Bone marrow (tissue), 2 donors: ENCODE measurements around the gene CDHR3.

ENCODE experiments used
- DNase-seq, 2 donors: peaks; one replicate each; lab custom pipeline; 2025; lab: John Stamatoyannopoulos, UW

CDHR3 gene

DNA sequence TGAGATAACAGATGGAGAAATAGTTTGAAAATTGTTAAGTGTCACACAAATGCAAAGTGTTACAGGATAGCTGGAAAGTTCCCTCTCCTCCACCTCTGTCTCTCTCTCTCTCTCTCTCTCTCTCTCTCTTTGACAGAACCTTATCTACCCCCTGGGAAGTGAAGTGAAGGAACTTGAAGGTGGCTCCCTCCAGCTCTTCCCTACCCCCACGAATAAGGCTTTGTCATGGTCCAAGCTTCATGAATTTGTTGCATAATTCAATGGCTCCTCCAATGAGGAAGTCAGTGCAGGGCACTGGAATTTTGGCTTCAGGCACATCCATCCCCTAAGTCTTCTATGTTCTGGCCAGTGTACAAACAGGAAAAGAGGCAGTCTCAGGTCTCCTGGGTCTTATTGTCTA lies 66.4 kb downstream of the CDHR3 start:
- DNase-seq, result no peak

- no peak for DNase-seq
These were observed 66.9 kb downstream of the CDHR3 start for GRCh38 chr7:106029941-106030340.

DNA sequence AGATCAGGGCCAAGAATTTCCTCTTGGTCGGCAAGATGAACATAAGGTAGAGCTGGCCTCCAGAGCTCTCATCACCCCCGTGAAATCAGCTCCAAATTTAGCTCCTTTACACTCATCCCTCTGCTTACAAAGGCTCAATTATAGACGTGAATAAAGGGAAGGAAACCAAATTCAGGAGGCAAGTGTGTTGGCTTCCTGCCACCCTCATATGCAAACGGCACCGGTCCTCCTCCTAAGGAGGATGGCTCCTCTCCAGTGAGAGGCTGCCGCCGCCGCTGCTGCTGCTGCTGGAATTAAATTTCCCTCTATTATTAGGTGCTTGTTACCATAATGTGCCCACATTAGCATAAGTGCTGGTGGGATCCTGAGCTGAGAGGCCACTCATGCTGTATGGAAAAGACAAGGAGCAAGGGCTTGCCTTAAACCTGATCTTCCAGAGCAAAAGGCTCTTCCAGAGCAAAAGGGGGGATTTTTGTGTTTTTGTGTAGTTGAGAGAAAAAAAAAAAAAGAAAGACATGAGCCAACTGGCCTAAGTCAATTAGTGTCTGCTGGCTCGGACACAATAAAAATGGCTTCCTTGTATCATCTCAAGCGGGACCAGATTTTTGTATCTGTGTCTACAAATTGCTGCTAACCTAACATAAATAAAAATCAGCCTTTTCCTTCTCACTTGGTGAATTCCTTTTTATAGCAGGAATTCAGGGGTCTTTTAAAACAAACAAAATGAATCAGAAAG lies 68.4 kb downstream of the CDHR3 start:
- peak in 1 of 2 donors; percentile 69 for DNase-seq

- DNase-seq, result no peak
These were observed 69.2 kb downstream of the CDHR3 start for GRCh38 chr7:106032295-106032694.

GRCh38 chr7:106033735-106034134 lies 70.7 kb downstream of the CDHR3 start:
- DNase-seq, result no peak

DNA sequence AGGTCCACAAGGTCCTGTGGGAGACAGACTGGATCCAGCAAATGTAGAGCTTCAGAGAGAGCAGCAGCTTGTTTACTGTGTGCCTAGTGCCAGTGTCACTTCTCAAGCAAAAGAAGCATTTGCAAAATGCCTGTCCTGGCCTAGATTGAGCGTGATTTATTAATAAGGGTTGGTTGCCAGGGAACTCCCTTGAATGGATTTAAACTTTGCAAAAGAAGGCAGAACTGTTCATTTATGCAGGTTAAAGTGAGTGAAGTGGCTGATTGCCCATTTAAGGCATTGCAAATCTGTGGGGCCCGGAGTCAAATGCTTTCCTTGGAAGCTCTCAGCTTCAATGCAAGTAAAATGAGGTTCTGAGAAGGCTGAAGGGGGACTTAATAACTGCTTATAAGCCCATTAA lies 71.3 kb downstream of the CDHR3 start:
- DNase-seq, result no peak

GRCh38 chr7:106035568-106035967 lies 72.5 kb downstream of the CDHR3 start:
- no peak for DNase-seq

DNA sequence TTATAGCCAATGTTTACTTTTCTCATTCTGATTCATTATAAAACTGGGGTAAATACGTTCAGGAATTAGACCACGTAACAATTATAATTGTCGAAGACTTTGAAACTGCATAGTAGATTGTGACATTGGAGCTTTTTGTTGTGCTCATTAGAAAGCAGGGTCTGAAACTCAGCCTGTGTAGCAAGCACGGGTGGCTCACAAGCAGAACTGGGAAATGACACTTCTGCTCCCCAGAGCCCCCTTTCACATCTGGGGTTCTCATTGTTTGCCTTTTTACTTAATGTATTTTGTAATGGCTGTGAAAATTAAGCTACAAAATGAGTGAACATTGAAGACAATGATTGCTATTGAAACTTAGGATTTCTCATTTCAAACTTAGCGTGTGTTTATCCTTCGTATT lies 72.9 kb downstream of the CDHR3 start:
- no peak for DNase-seq

- DNase-seq, result no peak
These were observed 74.6 kb downstream of the CDHR3 start for GRCh38 chr7:106037489-106038176.

DNA sequence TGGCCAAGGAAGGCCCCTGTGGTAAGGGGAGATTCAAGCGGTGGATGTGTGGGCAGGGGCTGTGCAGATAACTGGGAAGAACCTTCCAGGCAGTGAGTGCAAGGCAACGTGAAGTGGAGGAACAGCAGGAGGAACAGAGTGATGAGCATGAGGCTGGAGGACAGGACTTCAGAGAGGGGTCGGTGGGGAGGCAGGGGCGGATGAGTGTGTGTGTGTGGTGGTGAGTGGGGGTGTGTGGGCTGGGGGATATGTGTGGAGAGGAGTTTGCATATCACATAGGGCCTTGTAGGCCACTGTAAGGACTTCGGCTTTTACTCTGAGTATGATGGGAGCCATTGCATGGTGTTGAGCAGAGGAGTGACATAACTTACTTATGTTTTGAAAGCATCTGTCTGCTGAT lies 75.2 kb downstream of the CDHR3 start:
- no peak for DNase-seq

- DNase-seq, result no peak
These were observed 75.9 kb downstream of the CDHR3 start for GRCh38 chr7:106038916-106039315.

- DNase-seq, result no peak
These were observed 76.5 kb downstream of the CDHR3 start for GRCh38 chr7:106039486-106040060.

DNA sequence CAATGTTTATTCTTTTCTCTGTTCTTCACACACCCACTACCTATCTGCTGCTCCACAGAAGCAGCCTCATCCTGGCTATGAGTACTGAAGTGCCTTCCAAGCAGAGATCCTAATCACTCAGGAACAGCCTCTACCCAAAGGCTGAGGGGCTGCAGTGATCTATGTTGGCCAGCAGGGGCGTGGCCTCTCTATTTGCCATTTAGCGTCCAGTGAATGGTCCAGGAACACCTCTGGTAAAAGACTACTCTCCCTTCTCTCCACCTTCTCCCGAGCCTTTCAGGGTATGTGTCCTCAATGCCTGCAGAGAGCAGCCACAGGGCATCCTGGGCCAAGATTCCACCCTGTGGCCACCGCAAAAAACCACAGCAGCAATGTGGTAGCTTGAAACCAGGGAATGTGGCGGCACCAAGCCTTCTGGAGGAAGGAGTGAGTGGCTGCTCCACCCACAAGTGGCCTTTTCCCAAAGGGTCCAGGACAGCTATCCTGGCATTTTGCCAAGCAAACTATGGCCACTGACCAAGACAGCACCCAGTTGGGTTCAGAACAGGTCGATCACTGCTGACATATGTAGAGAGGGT lies 78.2 kb downstream of the CDHR3 start:
- peak in 1 of 2 donors; percentile 9 for DNase-seq

- no peak for DNase-seq
These were observed 79.1 kb downstream of the CDHR3 start for GRCh38 chr7:106042196-106042611.

DNA sequence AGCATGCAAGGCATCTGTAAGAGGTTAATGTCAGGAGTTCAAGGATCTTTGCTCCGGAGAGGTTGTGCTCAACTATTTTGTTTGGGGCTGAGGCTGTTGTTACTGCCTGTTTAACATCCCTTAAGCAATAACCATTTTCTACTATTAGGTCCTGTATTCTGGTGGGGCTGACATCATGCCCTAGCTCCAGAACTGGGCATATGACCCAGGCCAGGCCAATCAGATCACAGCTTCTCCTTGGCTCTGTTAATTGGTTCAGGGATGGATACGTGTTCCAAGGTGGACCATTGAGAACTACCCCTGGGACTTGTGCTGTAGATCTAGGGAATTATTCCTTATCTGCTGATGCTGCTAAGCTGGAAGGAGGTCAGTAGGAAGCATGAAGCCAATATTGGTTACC lies 82.1 kb downstream of the CDHR3 start:
- no peak for DNase-seq

- no peak for DNase-seq
These were observed 82.5 kb downstream of the CDHR3 start for GRCh38 chr7:106045586-106045985.

GRCh38 chr7:106047184-106047583 lies 84.1 kb downstream of the CDHR3 start:
- no peak for DNase-seq

- DNase-seq, result no peak
These were observed 85.0 kb downstream of the CDHR3 start for GRCh38 chr7:106047818-106048705.

- no peak for DNase-seq
These were observed 85.6 kb downstream of the CDHR3 start for GRCh38 chr7:106048706-106049020.

DNA sequence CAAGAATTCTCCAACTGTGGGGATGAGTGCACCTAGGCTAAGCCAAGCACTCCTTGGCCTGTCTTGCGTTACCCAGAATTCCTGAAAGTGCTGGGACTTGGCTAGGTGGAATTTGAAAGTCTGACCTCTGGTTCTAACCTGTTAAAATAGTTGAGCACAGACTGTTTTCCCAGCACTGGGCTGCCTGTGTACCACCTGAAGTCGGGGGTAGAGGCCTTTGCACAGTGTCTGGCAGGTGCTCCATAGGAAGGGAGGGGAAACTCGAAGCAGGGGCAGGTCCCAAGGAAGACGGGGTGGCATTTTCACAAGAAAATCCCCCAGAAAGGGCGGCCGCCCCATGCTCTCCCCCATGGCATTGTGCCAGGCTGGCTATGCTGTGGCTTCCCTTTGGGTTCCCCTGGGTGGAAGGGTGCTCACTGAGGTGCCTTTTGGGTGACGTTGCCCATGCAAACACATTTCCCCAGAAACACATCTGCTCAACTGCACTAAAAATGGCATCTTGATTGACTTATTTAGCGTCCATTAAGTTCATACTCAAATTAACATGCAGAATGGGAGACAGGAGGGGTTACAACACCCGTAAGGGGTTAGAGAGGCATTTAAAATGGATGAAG lies 86.2 kb downstream of the CDHR3 start:
- DNase-seq, result no peak

- no peak for DNase-seq
These were observed 87.1 kb downstream of the CDHR3 start for GRCh38 chr7:106050002-106050745.
